K562 (cell line): Measurements from ENCODE around the gene C6orf62. TPM values are rescaled to one million over a fixed set of nuclear protein-coding genes. Genes with fewer than 3 reads are reported as not detected.

Experiments used
- BCLAF1 ChIP-seq, 2 experiments: fragments of 450-650 bp in 1 of 2; IDR thresholded peaks; 2 replicates each; pipeline ENCODE4 v1.6.1; 2011 to 2017; ENCODE audit warnings: low read depth in 2 of 2, antibody characterized with exemption in 1 of 2, borderline replicate concordance in 1 of 2, low read length in 1 of 2, mild to moderate bottlenecking in 1 of 2, mixed read lengths in 1 of 2; ENCODE audit not compliant: control insufficient read depth in 1 of 2
- C11orf30 ChIP-seq: fragments of 450-650 bp; IDR thresholded peaks from 2 replicates; pipeline ENCODE4 v1.6.1; 2016; ENCODE audit warnings: low read depth, mild to moderate bottlenecking
- DDX20 ChIP-seq: fragments of 450-650 bp; IDR thresholded peaks from 2 replicates; pipeline ENCODE4 v1.6.1; 2016; ENCODE audit warnings: missing genetic modification characterization, low read depth, mild to moderate bottlenecking, missing compliant biosample characterization, moderate library complexity
- EWSR1 ChIP-seq: fragments of 450-650 bp; IDR thresholded peaks from 2 replicates; pipeline ENCODE4 v1.6.1; 2018; ENCODE audit warnings: borderline replicate concordance, mild to moderate bottlenecking, low read depth, moderate library complexity; ENCODE audit not compliant: partially characterized antibody
- HDAC6 ChIP-seq: IDR thresholded peaks from 2 replicates; pipeline ENCODE4 v1.6.1; 2012; ENCODE audit warnings: low read depth, mild to moderate bottlenecking, control low read depth, inconsistent platforms, low read length, moderate library complexity
- ID3 ChIP-seq, 2 experiments: fragments of 250-450 bp in 1 of 2; fragments of 450-650 bp in 1 of 2; sonication (Bioruptor Pico) in 1 of 2; IDR thresholded peaks; 2 replicates each; pipeline versions ENCODE4 v1.6.1 to v1.8.0; 2016 to 2021; ENCODE audit warnings: mild to moderate bottlenecking in 2 of 2, moderate library complexity in 2 of 2, missing compliant biosample characterization in 1 of 2, missing genetic modification characterization in 1 of 2
- IRF2 ChIP-seq: sonication (generic); formaldehyde crosslinking; IDR thresholded peaks from 2 replicates; pipeline ENCODE4 v1.8.1; 2022; ENCODE audit warnings: mild to moderate bottlenecking, missing genetic modification reagents
- MTF1 ChIP-seq: fragments of 250-450 bp; sonication (Bioruptor Pico); IDR thresholded peaks from 2 replicates; pipeline ENCODE4 v1.9.0; 2021; ENCODE audit warnings: moderate library complexity, mild to moderate bottlenecking, inconsistent platforms, borderline replicate concordance
- PCBP1 ChIP-seq: fragments of 200-400 bp; formaldehyde crosslinking; IDR thresholded peaks from 2 replicates; pipeline ENCODE4 v1.6.1; 2018; ENCODE audit warnings: mild to moderate bottlenecking, low read depth, low read length; ENCODE audit not compliant: poor library complexity, severe bottlenecking
- PPARD ChIP-seq: fragments of 250-450 bp; sonication (Bioruptor Pico); IDR thresholded peaks from 2 replicates; pipeline ENCODE4 v1.8.0; 2022; ENCODE audit warnings: inconsistent platforms, mild to moderate bottlenecking, moderate library complexity
- PTTG1 ChIP-seq: fragments of 450-650 bp; IDR thresholded peaks from 2 replicates; pipeline ENCODE4 v1.6.1; 2016; ENCODE audit warnings: low read depth, mild to moderate bottlenecking, missing genetic modification characterization, missing compliant biosample characterization
- PYGO2 ChIP-seq: fragments of 450-650 bp; IDR thresholded peaks from 2 replicates; pipeline ENCODE4 v1.6.1; 2016; ENCODE audit warnings: mild to moderate bottlenecking, missing genetic modification characterization, moderate library complexity, missing compliant biosample characterization
- RBM14 ChIP-seq: fragments of 200-400 bp; formaldehyde crosslinking; IDR thresholded peaks from 2 replicates; pipeline ENCODE4 v1.6.1; 2018; ENCODE audit warnings: low read depth, mild to moderate bottlenecking, low read length, moderate library complexity, borderline replicate concordance; ENCODE audit not compliant: insufficient read depth
- RFX5 ChIP-seq: IDR thresholded peaks from 2 replicates; pipeline ENCODE4 v1.6.1; 2011; ENCODE audit warnings: low read depth, mild to moderate bottlenecking, improper control_type of control experiment, low read length
- RHOXF2B ChIP-seq: fragments of 250-450 bp; sonication (Bioruptor Pico); conservative IDR thresholded peaks from 2 replicates; pipeline ENCODE4 v1.5.1; 2021
- RUNX1 ChIP-seq: sonication (generic); IDR thresholded peaks from 2 replicates; pipeline ENCODE4 v1.6.1; 2016; ENCODE audit warnings: antibody characterized with exemption, low read depth
- SNRNP70 ChIP-seq: fragments of 200-400 bp; formaldehyde crosslinking; optimal IDR thresholded peaks from 2 replicates; pipeline ENCODE3; 2017; ENCODE audit warnings: low read depth, low read length
- SRSF7 ChIP-seq: fragments of 200-400 bp; formaldehyde crosslinking; optimal IDR thresholded peaks from 2 replicates; pipeline ENCODE3; 2017; ENCODE audit warnings: mild to moderate bottlenecking, low read depth, low read length
- TRIM28 ChIP-seq: fragments of 450-650 bp; IDR thresholded peaks from 2 replicates; pipeline ENCODE4 v1.6.1; 2017
- ZBTB2 ChIP-seq: fragments of 450-650 bp; IDR thresholded peaks from 2 replicates; pipeline ENCODE4 v1.6.1; 2016; ENCODE audit warnings: antibody characterized with exemption
- ZKSCAN8 ChIP-seq: fragments of 200-800 bp; sonication (Bioruptor generic); IDR thresholded peaks from 2 replicates; pipeline ENCODE4 v1.6.1; 2016; ENCODE audit warnings: missing genetic modification characterization, missing compliant biosample characterization
- polyA plus RNA-seq, 8 experiments: library from polyadenylated mRNA; depleted of rRNA in 4 of 8; stranded (reverse) in 5 of 8; unstranded in 3 of 8; fragments of >200 nt; fragmentation: Nextera tagmentation in 2 of 8; fragmentation: Illumina TruSeq in 1 of 8; extraction: Ambion mirVana in 2 of 8; extraction: Trizol in 1 of 8; gene quantifications; 2 replicates each; pipeline versions ENCODE4 v1.2.1 to v1.2.3, GENCODE V29; 2011 to 2014; ENCODE audit warnings: inconsistent platforms in 1 of 8, missing spikeins in 1 of 8
- total RNA-seq, 7 experiments: library from RNA; depleted of rRNA in 6 of 7; stranded (reverse); fragments of >200 nt in 6 of 7; fragmentation: Illumina TruSeq in 2 of 7; extraction: Trizol in 2 of 7; gene quantifications; 2 replicates each; pipeline versions ENCODE4 v1.2.1 to v1.2.3, GENCODE V29; 2011 to 2021; ENCODE audit warnings: low replicate concordance in 1 of 7

C6orf62 gene
- total and polyA plus RNA-seq, 9 of the 15 experiments (the other 6 are each of a cell fraction or from before 2014, with no cell fraction given), result 48.5 to 579 (median 111) TPM

- TF ChIP-seq ZKSCAN8 (CRISPR knock-in tag) (no peak), PCBP1 (no peak), PYGO2 (tag) (peak; percentile 49; the same call in 1 of the 2 replicates), SRSF7 (no peak), RUNX1 (no peak), PPARD (no peak), HDAC6 (no peak), ZBTB2 (no peak), C11orf30 (no peak), DDX20 (tag) (peak; percentile 82; the same call in 1 of the 2 replicates), IRF2 (no peak), BCLAF1 (IDR thresholded peaks at IDR 0.05; ENCODE audit: borderline replicate concordance in 1 of 2, control insufficient read depth in 1 of 2, low read depth in 2 of 2, low read length in 1 of 2) (no peak), ID3 (CRISPR knock-in tag; IDR thresholded peaks at IDR 0.05) (peak; percentile 24; the same call in 1 of the 2 replicates), ID3 (tag; IDR thresholded peaks at IDR 0.05) (0 out of 2 replicates have a peak, but pooled peaks have one; percentile 46), SNRNP70 (no peak), PTTG1 (peak; percentile 75; the same call in 1 of the 2 replicates), RHOXF2B (CRISPR knock-in tag) (no peak), EWSR1 (no peak), TRIM28 (no peak), MTF1 (CRISPR knock-in tag) (no peak), RFX5 (no peak), RBM14 (no peak)
These were observed 40.8 kb upstream of the C6orf62 start (continued) for GRCh38 chr6:24759718-24760117.
